Activated CD4-positive, alpha-beta T cell treated with anti-CD3 and anti-CD28 coated beads for 4 hours (primary cell): Measurements from ENCODE around the gene LRRC37B.
"Not testable (repeated sequence)": the region's sequence is repeated elsewhere in the genome, so short reads cannot be mapped to it uniquely, and the experiment has no call there.

ENCODE experiments used
- DNase-seq, 2 donors: peaks; one replicate each; pipeline ENCODE4 v3.0.0-alpha.2; 2020

Gene LRRC37B

GRCh38 chr17:32100323-32100722, 93.1 kb downstream of the LRRC37B start:
- DNase-seq = not testable (repeated sequence)

- DNase-seq = no peak
Observed at GRCh38 chr17:32100971-32101631, 93.9 kb downstream of the LRRC37B start.

- no peak for DNase-seq
Observed at GRCh38 chr17:32102172-32102571, 95.0 kb downstream of the LRRC37B start.

GRCh38 chr17:32102646-32103186, 95.5 kb downstream of the LRRC37B start:
- DNase-seq = no peak
